GM21447 (cell line): ENCODE results near the gene TRIM31.

Experiments
- ATAC-seq: cut with Tn5 transposase; IDR thresholded peaks from one replicate; pipeline ENCODE4 v1.9.1; 2021; ENCODE audit not compliant: unreplicated experiment

The TRIM31 gene

GRCh38 chr6:30053682-30054081, 59.2 kb downstream of the TRIM31 start:
- ATAC-seq = no peak
